Upper lobe of right lung (tissue), 1 donor: ENCODE measurements around the gene TIGD6. TPM values are rescaled to one million over a fixed set of nuclear protein-coding genes. Genes with fewer than 3 reads are reported as not detected.
"Not testable (repeated sequence)": the region's sequence is repeated elsewhere in the genome, so short reads cannot be mapped to it uniquely, and the experiment has no call there.

ENCODE experiments used
- ATAC-seq: fragments of 200-7000 bp; cut with Tn5 transposase; one replicate; pipeline ENCODE4 v1.9.1; 2020; ENCODE audit warnings: mild to moderate bottlenecking, moderate library complexity
- DNase-seq: peaks from one replicate; pipeline ENCODE4 v3.0.0-alpha.2; 2020
- H3K27ac ChIP-seq: fragments of 200-600 bp; one replicate; pipeline ENCODE4 v1.8.0; 2022
- H3K27me3 ChIP-seq: fragments of 200-600 bp; one replicate; pipeline ENCODE4 v1.8.0; 2022; ENCODE audit warnings: mild to moderate bottlenecking
- H3K36me3 ChIP-seq: fragments of 200-600 bp; one replicate; pipeline ENCODE4 v1.8.0; 2022
- H3K4me1 ChIP-seq: fragments of 200-600 bp; one replicate; pipeline ENCODE4 v1.8.0; 2022
- H3K4me3 ChIP-seq: fragments of 200-600 bp; one replicate; pipeline ENCODE4 v1.8.0; 2022; ENCODE audit warnings: mild to moderate bottlenecking
- H3K9me3 ChIP-seq: fragments of 200-600 bp; one replicate; pipeline ENCODE4 v1.8.0; 2022
- CTCF ChIP-seq: fragments of 200-600 bp; IDR thresholded peaks from one replicate; pipeline ENCODE4 v1.8.0; 2022; ENCODE audit warnings: antibody characterized with exemption
- intact Hi-C: fragments of 100-400 bp; cut with DNase I; formaldehyde crosslinking; loops from one replicate; pipeline ENCODE4 v1.11.0; 2022
- total RNA-seq: library from RNA; stranded (reverse); fragmentation: NEBNext Ultra II Directional; extraction: Animal tissue kit (Norgen Biotek cat#: 25700); gene quantifications from one replicate; pipeline ENCODE4 v1.2.1, GENCODE V29; 2021
- donor health status: DM: no; HTN: yes; CAD: no; lungs with severe emphysema.

Gene TIGD6
- total RNA-seq, 1 donor from 2014 or later = 4.0 TPM

GRCh38 chr5:149948993-149949392 is 51.5 kb downstream of the TIGD6 start:
- Histone ChIP-seq H3K36me3 (no peaks in the 10 kb centered on the region), H3K27ac (no peak overlapping the region), H3K9me3 (no peaks in the 10 kb centered on the region), H3K4me1 (no peaks in the 10 kb centered on the region), H3K27me3 (no peaks in the 10 kb centered on the region), H3K4me3 (no peak overlapping the region)
- ATAC-seq = no peak
- DNase-seq = no peak
- TF ChIP-seq CTCF = no peak
- intact Hi-C loops = no loop called here

GRCh38 chr5:149946118-149946517 is 54.3 kb downstream of the TIGD6 start:
- H3K27me3 ChIP-seq = no peaks in the 10 kb centered on the region
- DNase-seq (no peak), ATAC-seq (no peak)
- intact Hi-C loops = no loop called here
- H3K27ac ChIP-seq = no peak overlapping the region
- no peaks in the 10 kb centered on the region for H3K9me3 ChIP-seq
- H3K36me3 ChIP-seq = no peaks in the 10 kb centered on the region
- TF ChIP-seq CTCF = no peak
- no peaks in the 10 kb centered on the region for H3K4me1 ChIP-seq
- no peak overlapping the region for H3K4me3 ChIP-seq

- Histone ChIP-seq H3K27me3 (no peaks in the 10 kb centered on the region), H3K36me3 (no peaks in the 10 kb centered on the region), H3K4me1 (no peaks in the 10 kb centered on the region), H3K9me3 (no peaks in the 10 kb centered on the region), H3K27ac (no peak within 1 kb of the TSS), H3K4me3 (no peak within 1 kb of the TSS)
- no peak for DNase-seq
- TF ChIP-seq CTCF = no peak
- ATAC-seq = no peak
- intact Hi-C loops = no loop called here
Measured at GRCh38 chr5:149944666-149945065, 55.8 kb downstream of the TIGD6 start, which contains the start of gene PDE6A. TSS of gene PDE6A (minus strand) at chr5:149944793. CDS start at chr5:149944673, 120 bp downstream.

- H3K4me1 ChIP-seq, ATAC-seq, intact Hi-C loops, H3K4me3 ChIP-seq, DNase-seq, H3K36me3 ChIP-seq, H3K9me3 ChIP-seq, H3K27ac ChIP-seq, H3K27me3 ChIP-seq: not testable (repeated sequence)
Measured at GRCh38 chr5:149943177-149943949, 57.1 kb downstream of the TIGD6 start.

Other genes starting within 250 kb of the TIGD6 start
- 0.09 TPM for gene PDE6A, start 55.9 kb downstream of the TIGD6 start, total RNA-seq
- gene SLC26A2, start 39.9 kb downstream of the TIGD6 start, total RNA-seq = 18.9 TPM
- gene HMGXB3, start 85 bp upstream of the TIGD6 start, total RNA-seq = 33.7 TPM
- gene CSF1R, start 85.9 kb upstream of the TIGD6 start, total RNA-seq = 48.7 TPM
- 120 TPM for gene PDGFRB, start 155.2 kb upstream of the TIGD6 start, total RNA-seq
- gene CDX1, start 166.1 kb upstream of the TIGD6 start, total RNA-seq = not detected
- gene SLC6A7, start 189.4 kb upstream of the TIGD6 start, total RNA-seq = not detected